ENCODE data around the gene SPAG9. TPM values are rescaled to one million over a fixed set of nuclear protein-coding genes. Genes with fewer than 3 reads are reported as not detected.

SPAG9 gene
- total and polyA plus RNA-seq, 2 of the 8 experiments (the other 6 are each of a cell fraction or from before 2014, with no cell fraction given), result 9.8 to 63.8 TPM

DNA sequence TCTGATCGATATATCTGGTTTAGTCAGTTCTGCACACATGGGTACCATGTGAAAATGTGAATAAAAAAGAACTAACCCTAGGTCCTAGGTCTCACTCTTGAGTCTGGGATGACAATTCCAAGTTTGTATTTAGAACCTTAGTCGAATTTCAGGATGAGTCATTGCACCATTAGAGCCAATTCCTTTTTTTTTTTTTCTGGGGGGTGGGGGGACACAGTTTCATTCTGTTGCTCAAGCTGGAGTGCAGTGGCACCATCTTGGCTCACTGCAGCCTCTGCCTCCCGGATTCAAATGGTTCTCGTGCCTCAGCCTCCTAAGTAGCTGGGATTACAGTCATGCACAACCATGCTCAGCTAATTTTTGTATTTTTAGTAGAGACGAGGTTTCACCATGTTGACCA is 41.6 kb downstream of the SPAG9 start (continued):
- TF ChIP-seq, protein P1, sequence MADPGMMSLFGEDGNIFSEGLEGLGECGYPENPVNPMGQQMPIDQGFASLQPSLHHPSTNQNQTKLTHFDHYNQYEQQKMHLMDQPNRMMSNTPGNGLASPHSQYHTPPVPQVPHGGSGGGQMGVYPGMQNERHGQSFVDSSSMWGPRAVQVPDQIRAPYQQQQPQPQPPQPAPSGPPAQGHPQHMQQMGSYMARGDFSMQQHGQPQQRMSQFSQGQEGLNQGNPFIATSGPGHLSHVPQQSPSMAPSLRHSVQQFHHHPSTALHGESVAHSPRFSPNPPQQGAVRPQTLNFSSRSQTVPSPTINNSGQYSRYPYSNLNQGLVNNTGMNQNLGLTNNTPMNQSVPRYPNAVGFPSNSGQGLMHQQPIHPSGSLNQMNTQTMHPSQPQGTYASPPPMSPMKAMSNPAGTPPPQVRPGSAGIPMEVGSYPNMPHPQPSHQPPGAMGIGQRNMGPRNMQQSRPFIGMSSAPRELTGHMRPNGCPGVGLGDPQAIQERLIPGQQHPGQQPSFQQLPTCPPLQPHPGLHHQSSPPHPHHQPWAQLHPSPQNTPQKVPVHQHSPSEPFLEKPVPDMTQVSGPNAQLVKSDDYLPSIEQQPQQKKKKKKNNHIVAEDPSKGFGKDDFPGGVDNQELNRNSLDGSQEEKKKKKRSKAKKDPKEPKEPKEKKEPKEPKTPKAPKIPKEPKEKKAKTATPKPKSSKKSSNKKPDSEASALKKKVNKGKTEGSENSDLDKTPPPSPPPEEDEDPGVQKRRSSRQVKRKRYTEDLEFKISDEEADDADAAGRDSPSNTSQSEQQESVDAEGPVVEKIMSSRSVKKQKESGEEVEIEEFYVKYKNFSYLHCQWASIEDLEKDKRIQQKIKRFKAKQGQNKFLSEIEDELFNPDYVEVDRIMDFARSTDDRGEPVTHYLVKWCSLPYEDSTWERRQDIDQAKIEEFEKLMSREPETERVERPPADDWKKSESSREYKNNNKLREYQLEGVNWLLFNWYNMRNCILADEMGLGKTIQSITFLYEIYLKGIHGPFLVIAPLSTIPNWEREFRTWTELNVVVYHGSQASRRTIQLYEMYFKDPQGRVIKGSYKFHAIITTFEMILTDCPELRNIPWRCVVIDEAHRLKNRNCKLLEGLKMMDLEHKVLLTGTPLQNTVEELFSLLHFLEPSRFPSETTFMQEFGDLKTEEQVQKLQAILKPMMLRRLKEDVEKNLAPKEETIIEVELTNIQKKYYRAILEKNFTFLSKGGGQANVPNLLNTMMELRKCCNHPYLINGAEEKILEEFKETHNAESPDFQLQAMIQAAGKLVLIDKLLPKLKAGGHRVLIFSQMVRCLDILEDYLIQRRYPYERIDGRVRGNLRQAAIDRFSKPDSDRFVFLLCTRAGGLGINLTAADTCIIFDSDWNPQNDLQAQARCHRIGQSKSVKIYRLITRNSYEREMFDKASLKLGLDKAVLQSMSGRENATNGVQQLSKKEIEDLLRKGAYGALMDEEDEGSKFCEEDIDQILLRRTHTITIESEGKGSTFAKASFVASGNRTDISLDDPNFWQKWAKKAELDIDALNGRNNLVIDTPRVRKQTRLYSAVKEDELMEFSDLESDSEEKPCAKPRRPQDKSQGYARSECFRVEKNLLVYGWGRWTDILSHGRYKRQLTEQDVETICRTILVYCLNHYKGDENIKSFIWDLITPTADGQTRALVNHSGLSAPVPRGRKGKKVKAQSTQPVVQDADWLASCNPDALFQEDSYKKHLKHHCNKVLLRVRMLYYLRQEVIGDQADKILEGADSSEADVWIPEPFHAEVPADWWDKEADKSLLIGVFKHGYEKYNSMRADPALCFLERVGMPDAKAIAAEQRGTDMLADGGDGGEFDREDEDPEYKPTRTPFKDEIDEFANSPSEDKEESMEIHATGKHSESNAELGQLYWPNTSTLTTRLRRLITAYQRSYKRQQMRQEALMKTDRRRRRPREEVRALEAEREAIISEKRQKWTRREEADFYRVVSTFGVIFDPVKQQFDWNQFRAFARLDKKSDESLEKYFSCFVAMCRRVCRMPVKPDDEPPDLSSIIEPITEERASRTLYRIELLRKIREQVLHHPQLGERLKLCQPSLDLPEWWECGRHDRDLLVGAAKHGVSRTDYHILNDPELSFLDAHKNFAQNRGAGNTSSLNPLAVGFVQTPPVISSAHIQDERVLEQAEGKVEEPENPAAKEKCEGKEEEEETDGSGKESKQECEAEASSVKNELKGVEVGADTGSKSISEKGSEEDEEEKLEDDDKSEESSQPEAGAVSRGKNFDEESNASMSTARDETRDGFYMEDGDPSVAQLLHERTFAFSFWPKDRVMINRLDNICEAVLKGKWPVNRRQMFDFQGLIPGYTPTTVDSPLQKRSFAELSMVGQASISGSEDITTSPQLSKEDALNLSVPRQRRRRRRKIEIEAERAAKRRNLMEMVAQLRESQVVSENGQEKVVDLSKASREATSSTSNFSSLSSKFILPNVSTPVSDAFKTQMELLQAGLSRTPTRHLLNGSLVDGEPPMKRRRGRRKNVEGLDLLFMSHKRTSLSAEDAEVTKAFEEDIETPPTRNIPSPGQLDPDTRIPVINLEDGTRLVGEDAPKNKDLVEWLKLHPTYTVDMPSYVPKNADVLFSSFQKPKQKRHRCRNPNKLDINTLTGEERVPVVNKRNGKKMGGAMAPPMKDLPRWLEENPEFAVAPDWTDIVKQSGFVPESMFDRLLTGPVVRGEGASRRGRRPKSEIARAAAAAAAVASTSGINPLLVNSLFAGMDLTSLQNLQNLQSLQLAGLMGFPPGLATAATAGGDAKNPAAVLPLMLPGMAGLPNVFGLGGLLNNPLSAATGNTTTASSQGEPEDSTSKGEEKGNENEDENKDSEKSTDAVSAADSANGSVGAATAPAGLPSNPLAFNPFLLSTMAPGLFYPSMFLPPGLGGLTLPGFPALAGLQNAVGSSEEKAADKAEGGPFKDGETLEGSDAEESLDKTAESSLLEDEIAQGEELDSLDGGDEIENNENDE (IDR thresholded peaks at IDR 0.05; ENCODE audit: insufficient replicate concordance, low read length), result no peak
- TF ChIP-seq RBBP5 (IDR thresholded peaks at IDR 0.05; ENCODE audit: borderline replicate concordance, low read depth, low read length) (no peak), MAX (IDR thresholded peaks at IDR 0.05) (no peak), SAP30 (IDR thresholded peaks at IDR 0.05; ENCODE audit: insufficient read depth, insufficient replicate concordance, low read length) (no peak), MAFK (IDR thresholded peaks at IDR 0.05; ENCODE audit: low read depth, low read length) (no peak), GTF2F1 (IDR thresholded peaks at IDR 0.05; ENCODE audit: borderline replicate concordance, low read depth, low read length) (no peak)

All from H1 (cell line).